RWPE2 (cell line): ENCODE data around the gene PHC2.
A peak's percentile ranks its signal among the peaks of the same experiment; 100 is the strongest.

Experiments
- ATAC-seq: fragments of 200-7000 bp; cut with Tn5 transposase; 3 replicates; pipeline ENCODE4 v1.9.1; 2021; ENCODE audit warnings: low read depth
- DNase-seq: peaks from one replicate; pipeline ENCODE4 v3.0.0-alpha.2; 2020; ENCODE audit warnings: low spot score
- H3K27ac ChIP-seq: fragments of 450-650 bp; 2 replicates; pipeline ENCODE4 v1.5.1; 2017; ENCODE audit warnings: mild to moderate bottlenecking; ENCODE audit not compliant: poor library complexity, severe bottlenecking
- H3K27me3 ChIP-seq: fragments of 250-450 bp; sonication (Bioruptor Pico); 2 replicates; pipeline ENCODE4 v1.5.1; 2021; ENCODE audit warnings: mild to moderate bottlenecking, moderate library complexity; ENCODE audit not compliant: insufficient read depth, poor library complexity, severe bottlenecking
- H3K36me3 ChIP-seq: fragments of 250-450 bp; sonication (Bioruptor Pico); 2 replicates; pipeline ENCODE4 v1.5.1; 2020; ENCODE audit warnings: low read depth, mild to moderate bottlenecking, moderate library complexity
- H3K4me1 ChIP-seq: fragments of 250-450 bp; sonication (Bioruptor Pico); 2 replicates; pipeline ENCODE4 v1.5.1; 2021; ENCODE audit warnings: mild to moderate bottlenecking, moderate library complexity; ENCODE audit not compliant: insufficient read depth, poor library complexity, severe bottlenecking
- H3K4me3 ChIP-seq: fragments of 250-450 bp; sonication (Bioruptor Pico); 2 replicates; pipeline ENCODE4 v1.5.1; 2021; ENCODE audit warnings: mild to moderate bottlenecking, moderate library complexity; ENCODE audit not compliant: severe bottlenecking
- H3K9me3 ChIP-seq: fragments of 250-450 bp; sonication (Bioruptor Pico); 2 replicates; pipeline ENCODE4 v1.5.1; 2021; ENCODE audit warnings: mild to moderate bottlenecking, moderate library complexity; ENCODE audit not compliant: severe bottlenecking
- TF ChIP-seq, protein P1 (sequence below): fragments of 450-650 bp; IDR thresholded peaks from one replicate; pipeline ENCODE4 v1.5.1; 2017; ENCODE audit warnings: mild to moderate bottlenecking, moderate library complexity; ENCODE audit not compliant: poor library complexity, severe bottlenecking

Gene PHC2

GRCh38 chr1:33378976-33379375, 51.9 kb downstream of the PHC2 start:
- no peak overlapping the region for H3K27ac ChIP-seq
- H3K9me3 ChIP-seq: no peaks in the 10 kb centered on the region
- TF ChIP-seq, protein P1, sequence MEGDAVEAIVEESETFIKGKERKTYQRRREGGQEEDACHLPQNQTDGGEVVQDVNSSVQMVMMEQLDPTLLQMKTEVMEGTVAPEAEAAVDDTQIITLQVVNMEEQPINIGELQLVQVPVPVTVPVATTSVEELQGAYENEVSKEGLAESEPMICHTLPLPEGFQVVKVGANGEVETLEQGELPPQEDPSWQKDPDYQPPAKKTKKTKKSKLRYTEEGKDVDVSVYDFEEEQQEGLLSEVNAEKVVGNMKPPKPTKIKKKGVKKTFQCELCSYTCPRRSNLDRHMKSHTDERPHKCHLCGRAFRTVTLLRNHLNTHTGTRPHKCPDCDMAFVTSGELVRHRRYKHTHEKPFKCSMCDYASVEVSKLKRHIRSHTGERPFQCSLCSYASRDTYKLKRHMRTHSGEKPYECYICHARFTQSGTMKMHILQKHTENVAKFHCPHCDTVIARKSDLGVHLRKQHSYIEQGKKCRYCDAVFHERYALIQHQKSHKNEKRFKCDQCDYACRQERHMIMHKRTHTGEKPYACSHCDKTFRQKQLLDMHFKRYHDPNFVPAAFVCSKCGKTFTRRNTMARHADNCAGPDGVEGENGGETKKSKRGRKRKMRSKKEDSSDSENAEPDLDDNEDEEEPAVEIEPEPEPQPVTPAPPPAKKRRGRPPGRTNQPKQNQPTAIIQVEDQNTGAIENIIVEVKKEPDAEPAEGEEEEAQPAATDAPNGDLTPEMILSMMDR: no peak
- no peaks in the 10 kb centered on the region for H3K27me3 ChIP-seq
- H3K36me3 ChIP-seq: no peaks in the 10 kb centered on the region
- peaks cover 7% of the 10 kb centered on the region for H3K4me1 ChIP-seq
- DNase-seq (no peak), ATAC-seq (no peak)
- H3K4me3 ChIP-seq: no peak overlapping the region

- H3K4me3 ChIP-seq: no peak overlapping the region
- H3K36me3 ChIP-seq: no peaks in the 10 kb centered on the region
- no peak overlapping the region for H3K27ac ChIP-seq
- no peaks in the 10 kb centered on the region for H3K9me3 ChIP-seq
- DNase-seq: no peak
- H3K4me1 ChIP-seq: peaks cover 5% of the 10 kb centered on the region
- no peak for ATAC-seq
- TF ChIP-seq, protein P1: no peak
- no peaks in the 10 kb centered on the region for H3K27me3 ChIP-seq
Observed at GRCh38 chr1:33378524-33378923, 52.4 kb downstream of the PHC2 start.

DNA sequence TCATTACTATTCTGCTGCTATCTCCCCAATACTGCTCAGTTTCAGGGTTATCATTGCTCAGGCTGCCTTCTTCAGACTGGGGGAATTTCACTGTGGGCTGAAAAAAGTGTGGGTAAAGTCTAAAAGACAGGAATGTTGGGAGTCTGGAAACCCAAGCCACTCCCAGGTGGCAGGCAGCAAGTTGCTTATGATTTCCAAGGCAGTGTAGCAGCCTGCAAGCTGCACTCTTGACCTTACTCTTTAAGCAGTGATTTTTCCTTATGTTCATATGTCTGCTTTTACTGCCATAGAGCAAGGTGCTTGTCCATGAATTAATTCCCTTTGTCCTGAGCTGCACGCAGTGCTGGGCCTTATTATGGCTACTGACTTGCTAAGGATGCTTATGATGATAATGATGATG, 53.1 kb downstream of the PHC2 start:
- no peaks in the 10 kb centered on the region for H3K9me3 ChIP-seq
- H3K4me3 ChIP-seq: no peak overlapping the region
- TF ChIP-seq, protein P1: no peak
- H3K36me3 ChIP-seq: no peaks in the 10 kb centered on the region
- H3K27me3 ChIP-seq: no peaks in the 10 kb centered on the region
- peaks cover 5% of the 10 kb centered on the region for H3K4me1 ChIP-seq
- DNase-seq (no peak), ATAC-seq (no peak)
- H3K27ac ChIP-seq: no peak overlapping the region

DNA sequence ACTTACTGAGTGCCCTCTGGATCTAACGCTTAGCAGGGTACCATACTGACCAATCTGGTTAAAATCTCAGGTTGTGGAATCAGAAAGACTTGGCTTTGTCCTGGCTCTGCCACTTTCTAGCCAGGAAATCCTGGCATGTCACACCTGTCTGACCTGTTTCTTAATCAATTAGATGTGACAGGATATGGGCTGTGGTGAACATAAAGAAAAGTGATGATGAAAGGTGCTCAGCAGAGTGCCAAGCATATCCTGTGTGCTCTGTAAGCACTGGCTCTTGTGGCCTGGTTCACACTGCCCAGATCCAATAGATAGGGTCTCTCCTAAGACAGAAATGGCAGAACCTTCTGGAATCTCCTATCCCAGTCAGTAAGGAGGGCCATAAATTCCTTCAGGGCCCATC, 53.9 kb downstream of the PHC2 start:
- DNase-seq: no peak
- no peak overlapping the region for H3K27ac ChIP-seq
- TF ChIP-seq, protein P1: no peak

GRCh38 chr1:33375316-33375715, 55.6 kb downstream of the PHC2 start:
- Histone ChIP-seq H3K9me3 (no peaks in the 10 kb centered on the region), H3K27me3 (no peaks in the 10 kb centered on the region), H3K4me3 (no peak overlapping the region), H3K36me3 (no peaks in the 10 kb centered on the region), H3K27ac (no peak overlapping the region), H3K4me1 (peaks cover 5% of the 10 kb centered on the region)
- no peak for ATAC-seq
- DNase-seq: no peak
- TF ChIP-seq, protein P1: no peak

More for the DNA sequence above, 53.9 kb downstream of the PHC2 start:
- H3K27me3 ChIP-seq: no peaks in the 10 kb centered on the region
- H3K4me3 ChIP-seq: no peak overlapping the region
- no peaks in the 10 kb centered on the region for H3K36me3 ChIP-seq
- H3K9me3 ChIP-seq: no peaks in the 10 kb centered on the region
- ATAC-seq: peak; percentile 33; the same call in 1 of the 3 replicates
- H3K4me1 ChIP-seq: peaks cover 5% of the 10 kb centered on the region
